ENCODE measurements around the gene PSMG1. TPM values are rescaled to one million over a fixed set of nuclear protein-coding genes. Genes with fewer than 3 reads are reported as not detected.

Gene PSMG1
- total and polyA plus RNA-seq, 2 of the 8 experiments (the other 6 are each of a cell fraction or from before 2014, with no cell fraction given) = 50.7 to 93.7 TPM

- TF ChIP-seq JUND (IDR thresholded peaks at IDR 0.05; ENCODE audit: low read length) (no peak), EP300 (IDR thresholded peaks at IDR 0.05; ENCODE audit: borderline replicate concordance in 1 of 2, low read depth in 2 of 2, low read length in 2 of 2) (no peak)
Measured at GRCh38 chr21:39220150-39220549, 36.9 kb upstream of the PSMG1 start (continued).

Data from H1 (cell line).